DOHH2 (cell line): ENCODE results near the gene PTGER2.

Experiments used
- H3F3A ChIP-seq: fragments of 200-600 bp; sonication (generic), shearing (Covaris generic); 2 replicates; pipeline ENCODE4 v1.6.0; 2016; ENCODE audit warnings: antibody characterized with exemption, mild to moderate bottlenecking; ENCODE audit not compliant: control insufficient read depth, insufficient read depth
- H3K27ac ChIP-seq: fragments of 200-600 bp; sonication (generic); 2 replicates; pipeline ENCODE4 v1.5.1; 2014; ENCODE audit warnings: low read depth, mild to moderate bottlenecking, low read length, moderate library complexity
- H3K27me3 ChIP-seq: fragments of 200-600 bp; sonication (generic); 2 replicates; pipeline ENCODE4 v1.6.1; 2014; ENCODE audit warnings: mild to moderate bottlenecking, low read length, mixed read lengths; ENCODE audit not compliant: control insufficient read depth
- H3K36me3 ChIP-seq: fragments of 200-600 bp; sonication (generic); 2 replicates; pipeline ENCODE4 v1.6.1; 2014; ENCODE audit warnings: mild to moderate bottlenecking, low read length, moderate library complexity, mixed read lengths; ENCODE audit not compliant: control insufficient read depth
- H3K4me1 ChIP-seq: fragments of 200-600 bp; sonication (generic); 2 replicates; pipeline ENCODE4 v1.6.1; 2014; ENCODE audit warnings: mild to moderate bottlenecking, low read length, mixed read lengths; ENCODE audit not compliant: control insufficient read depth
- H3K4me2 ChIP-seq: fragments of 200-600 bp; sonication (generic); 2 replicates; pipeline ENCODE4 v1.6.0; 2014; ENCODE audit warnings: mild to moderate bottlenecking, low read length, moderate library complexity
- H3K4me3 ChIP-seq: fragments of 200-600 bp; sonication (generic); 2 replicates; pipeline ENCODE4 v1.5.1; 2014; ENCODE audit warnings: mild to moderate bottlenecking, low read length, mixed read lengths
- H3K79me2 ChIP-seq: fragments of 200-600 bp; sonication (generic); 2 replicates; pipeline ENCODE4 v1.6.1; 2014; ENCODE audit warnings: mild to moderate bottlenecking, low read length, mixed read lengths; ENCODE audit not compliant: control insufficient read depth
- H3K9me2 ChIP-seq: fragments of 200-600 bp; sonication (generic); replicated peaks from 2 replicates; pipeline ENCODE4 v1.6.1; 2014; ENCODE audit warnings: mild to moderate bottlenecking, low read length, mixed read lengths; ENCODE audit not compliant: control insufficient read depth
- H3K9me3 ChIP-seq: fragments of 200-600 bp; sonication (generic); 2 replicates; pipeline ENCODE4 v1.6.1; 2014; ENCODE audit warnings: antibody characterized with exemption, low read length, mixed read lengths; ENCODE audit not compliant: control insufficient read depth, insufficient read depth
- H4K20me1 ChIP-seq: fragments of 200-600 bp; sonication (generic); 2 replicates; pipeline ENCODE4 v1.6.0; 2014; ENCODE audit warnings: low read depth, mild to moderate bottlenecking, antibody characterized with exemption, low read length, moderate library complexity; ENCODE audit not compliant: control insufficient read depth, insufficient read depth
- EZH2phosphoT487 ChIP-seq: fragments of 200-600 bp; sonication (generic); IDR thresholded peaks from 2 replicates; pipeline ENCODE4 v1.6.1; 2017; ENCODE audit warnings: borderline replicate concordance, mild to moderate bottlenecking, antibody characterized with exemption, low read length, moderate library complexity, mixed read lengths
- TF ChIP-seq, protein P1 (sequence below): fragments of 200-600 bp; sonication (generic); IDR thresholded peaks from one replicate; pipeline ENCODE4 v1.5.1; 2014; ENCODE audit warnings: antibody characterized with exemption, mild to moderate bottlenecking, low read depth, low read length; ENCODE audit not compliant: poor library complexity, severe bottlenecking

PTGER2 gene

DNA sequence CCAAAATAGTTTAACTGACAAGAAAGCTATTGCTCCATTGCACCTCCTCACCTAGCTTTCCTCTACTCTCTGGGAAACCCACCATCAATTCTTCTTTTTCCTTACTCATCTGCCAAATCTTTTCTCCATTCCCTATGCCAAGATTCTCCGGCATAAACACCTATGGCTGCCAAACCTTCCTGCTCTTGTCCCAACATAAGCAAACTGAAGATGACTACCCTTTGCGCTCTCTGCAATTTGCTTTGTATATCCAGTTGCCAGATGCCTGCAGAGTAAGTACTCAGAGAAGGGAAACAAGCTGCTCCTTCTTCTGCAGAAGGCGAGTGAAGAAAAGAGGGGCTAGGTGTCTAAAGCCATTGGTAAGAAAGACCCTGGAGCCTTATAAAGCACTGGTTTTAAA lies 11.5 kb downstream of the PTGER2 start:
- H3K27ac ChIP-seq, result no peak overlapping the region
- TF ChIP-seq, protein P1, sequence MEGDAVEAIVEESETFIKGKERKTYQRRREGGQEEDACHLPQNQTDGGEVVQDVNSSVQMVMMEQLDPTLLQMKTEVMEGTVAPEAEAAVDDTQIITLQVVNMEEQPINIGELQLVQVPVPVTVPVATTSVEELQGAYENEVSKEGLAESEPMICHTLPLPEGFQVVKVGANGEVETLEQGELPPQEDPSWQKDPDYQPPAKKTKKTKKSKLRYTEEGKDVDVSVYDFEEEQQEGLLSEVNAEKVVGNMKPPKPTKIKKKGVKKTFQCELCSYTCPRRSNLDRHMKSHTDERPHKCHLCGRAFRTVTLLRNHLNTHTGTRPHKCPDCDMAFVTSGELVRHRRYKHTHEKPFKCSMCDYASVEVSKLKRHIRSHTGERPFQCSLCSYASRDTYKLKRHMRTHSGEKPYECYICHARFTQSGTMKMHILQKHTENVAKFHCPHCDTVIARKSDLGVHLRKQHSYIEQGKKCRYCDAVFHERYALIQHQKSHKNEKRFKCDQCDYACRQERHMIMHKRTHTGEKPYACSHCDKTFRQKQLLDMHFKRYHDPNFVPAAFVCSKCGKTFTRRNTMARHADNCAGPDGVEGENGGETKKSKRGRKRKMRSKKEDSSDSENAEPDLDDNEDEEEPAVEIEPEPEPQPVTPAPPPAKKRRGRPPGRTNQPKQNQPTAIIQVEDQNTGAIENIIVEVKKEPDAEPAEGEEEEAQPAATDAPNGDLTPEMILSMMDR, result no peak
- no peak for TF ChIP-seq EZH2phosphoT487
- H3K79me2 ChIP-seq, result no peaks in the 10 kb centered on the region
- 0 out of 2 replicates have a peak overlapping the region, but pooled peaks have one; percentile 14 for H3K4me2 ChIP-seq
- no peaks in the 10 kb centered on the region for H3K27me3 ChIP-seq
- H3K4me3 ChIP-seq, result no peak overlapping the region
- no peaks in the 10 kb centered on the region for H3K9me2 ChIP-seq
- peaks cover 19% of the 10 kb centered on the region for H3K4me1 ChIP-seq
- no peaks in the 10 kb centered on the region for H3K36me3 ChIP-seq
- no peaks in the 10 kb centered on the region for H4K20me1 ChIP-seq
- no peaks in the 10 kb centered on the region for H3F3A ChIP-seq
- H3K9me3 ChIP-seq, result peaks cover 7% of the 10 kb centered on the region; the same call in 1 of the 2 replicates

DNA sequence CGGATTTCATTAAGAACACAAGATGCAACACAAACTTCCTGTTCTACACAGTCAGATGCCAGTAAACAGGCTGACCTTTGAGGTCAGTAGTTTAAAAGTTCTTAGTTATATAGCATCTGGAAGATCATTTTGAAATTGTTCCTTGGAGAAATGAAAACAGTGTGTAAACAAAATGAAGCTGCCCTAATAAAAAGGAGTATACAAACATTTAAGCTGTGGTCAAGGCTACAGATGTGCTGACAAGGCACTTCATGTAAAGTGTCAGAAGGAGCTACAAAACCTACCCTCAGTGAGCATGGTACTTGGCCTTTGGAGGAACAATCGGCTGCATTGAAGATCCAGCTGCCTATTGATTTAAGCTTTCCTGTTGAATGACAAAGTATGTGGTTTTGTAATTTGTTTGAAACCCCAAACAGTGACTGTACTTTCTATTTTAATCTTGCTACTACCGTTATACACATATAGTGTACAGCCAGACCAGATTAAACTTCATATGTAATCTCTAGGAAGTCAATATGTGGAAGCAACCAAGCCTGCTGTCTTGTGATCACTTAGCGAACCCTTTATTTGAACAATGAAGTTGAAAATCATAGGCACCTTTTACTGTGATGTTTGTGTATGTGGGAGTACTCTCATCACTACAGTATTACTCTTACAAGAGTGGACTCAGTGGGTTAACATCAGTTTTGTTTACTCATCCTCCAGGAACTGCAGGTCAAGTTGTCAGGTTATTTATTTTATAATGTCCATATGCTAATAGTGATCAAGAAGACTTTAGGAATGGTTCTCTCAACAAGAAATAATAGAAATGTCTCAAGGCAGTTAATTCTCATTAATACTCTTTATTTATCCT lies 13.5 kb downstream of the PTGER2 start:
- peaks cover 19% of the 10 kb centered on the region for H3K4me1 ChIP-seq
- no peak overlapping the region for H3K4me3 ChIP-seq
- H3K36me3 ChIP-seq, result no peaks in the 10 kb centered on the region
- no peak overlapping the region for H3K4me2 ChIP-seq
- H3K9me3 ChIP-seq, result peaks cover 3% of the 10 kb centered on the region; the same call in 1 of the 2 replicates
- H3K27me3 ChIP-seq, result peaks cover 4% of the 10 kb centered on the region; the same call in 1 of the 2 replicates
- no peaks in the 10 kb centered on the region for H3F3A ChIP-seq
- TF ChIP-seq, protein P1, result no peak
- no peak for TF ChIP-seq EZH2phosphoT487
- no peak overlapping the region for H3K27ac ChIP-seq
- no peaks in the 10 kb centered on the region for H4K20me1 ChIP-seq
- H3K79me2 ChIP-seq, result no peaks in the 10 kb centered on the region
- no peaks in the 10 kb centered on the region for H3K9me2 ChIP-seq

DNA sequence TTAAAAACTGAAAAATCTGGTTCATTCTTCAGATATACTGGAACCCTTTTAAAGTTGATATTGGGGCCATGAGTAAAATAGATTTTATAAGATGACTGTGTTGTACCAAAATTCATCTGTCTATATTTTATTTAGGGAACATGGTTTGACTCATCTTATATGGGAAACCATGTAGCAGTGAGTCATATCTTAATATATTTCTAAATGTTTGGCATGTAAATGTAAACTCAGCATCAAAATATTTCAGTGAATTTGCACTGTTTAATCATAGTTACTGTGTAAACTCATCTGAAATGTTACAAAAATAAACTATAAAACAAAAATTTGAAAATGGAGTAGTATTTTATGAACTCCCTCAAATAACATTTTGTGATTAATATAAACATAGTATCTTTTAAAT lies 14.2 kb downstream of the PTGER2 start:
- TF ChIP-seq, protein P1, result no peak
- no peak for TF ChIP-seq EZH2phosphoT487
- H3K36me3 ChIP-seq, result no peaks in the 10 kb centered on the region
- peaks cover 1% of the 10 kb centered on the region; the same call in 1 of the 2 replicates for H3K9me3 ChIP-seq
- H3K27ac ChIP-seq, result no peak overlapping the region
- H3K4me3 ChIP-seq, result no peak overlapping the region
- no peaks in the 10 kb centered on the region for H3K79me2 ChIP-seq
- no peak overlapping the region for H3K4me2 ChIP-seq
- no peaks in the 10 kb centered on the region for H3F3A ChIP-seq
- peaks cover 19% of the 10 kb centered on the region for H3K4me1 ChIP-seq
- no peaks in the 10 kb centered on the region for H4K20me1 ChIP-seq
- H3K9me2 ChIP-seq, result no peaks in the 10 kb centered on the region
- peaks cover 4% of the 10 kb centered on the region; the same call in 1 of the 2 replicates for H3K27me3 ChIP-seq
